Measurements from ENCODE around the gene NOTCH2NLA. TPM values are rescaled to one million over a fixed set of nuclear protein-coding genes. Genes with fewer than 3 reads are reported as not detected.
"Not testable (repeated sequence)": the region's sequence is repeated elsewhere in the genome, so short reads cannot be mapped to it uniquely, and the experiment has no call there.

NOTCH2NLA gene
- total RNA-seq = 9.6 and 20.9 TPM in 2 replicates

DNA sequence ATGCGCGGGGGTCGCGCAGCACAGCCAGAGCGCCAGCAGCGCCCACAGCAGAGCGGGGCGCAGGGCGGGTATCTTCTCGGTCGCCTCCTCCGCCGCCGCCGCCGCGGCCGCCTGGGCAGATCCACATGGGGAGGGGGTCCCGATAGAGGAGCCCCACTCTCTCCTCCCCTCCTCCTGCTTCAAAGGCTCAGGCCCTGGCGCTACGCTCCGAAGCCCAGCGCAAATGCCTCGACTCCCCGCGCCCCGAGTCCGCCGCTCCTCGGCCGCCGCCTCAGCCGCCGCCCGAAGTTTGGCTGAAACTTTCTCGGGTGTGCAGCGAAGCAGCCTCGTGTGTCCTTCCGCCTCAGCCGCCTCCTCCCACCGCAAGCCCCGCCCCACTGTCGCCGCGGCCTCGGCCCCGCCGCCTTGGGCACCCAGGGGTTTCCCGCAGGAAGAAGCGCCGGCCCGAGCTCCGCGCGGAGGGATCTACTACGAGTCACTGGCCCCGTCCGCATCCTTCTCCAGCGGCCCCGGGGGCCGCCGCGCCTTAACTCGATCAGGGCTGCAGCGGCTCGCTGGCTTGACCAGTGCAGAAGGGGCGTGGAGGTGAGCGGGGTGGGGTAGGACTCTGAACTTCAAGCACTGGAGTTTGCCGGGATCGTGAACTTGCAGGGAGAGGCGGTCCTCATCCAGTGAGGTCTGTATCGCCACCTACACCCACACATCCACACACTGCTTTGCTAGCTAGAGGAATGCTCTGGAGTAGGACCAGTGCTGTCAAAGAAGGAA lies at the start of gene NOTCH2NLA:
TSS of gene NOTCH2NLA (minus strand) at position 312 of the 768 bp plus-strand sequence. CDS start 39,684 bp downstream, outside the sequence.
- DNase-seq (ENCODE audit: low read depth in 2 of 2) = not testable (repeated sequence)

GRCh38 chr1:146278346-146278745 lies 49.5 kb upstream of the NOTCH2NLA start:
- DNase-seq (ENCODE audit: low read depth in 2 of 2) = not testable (repeated sequence)

DNA sequence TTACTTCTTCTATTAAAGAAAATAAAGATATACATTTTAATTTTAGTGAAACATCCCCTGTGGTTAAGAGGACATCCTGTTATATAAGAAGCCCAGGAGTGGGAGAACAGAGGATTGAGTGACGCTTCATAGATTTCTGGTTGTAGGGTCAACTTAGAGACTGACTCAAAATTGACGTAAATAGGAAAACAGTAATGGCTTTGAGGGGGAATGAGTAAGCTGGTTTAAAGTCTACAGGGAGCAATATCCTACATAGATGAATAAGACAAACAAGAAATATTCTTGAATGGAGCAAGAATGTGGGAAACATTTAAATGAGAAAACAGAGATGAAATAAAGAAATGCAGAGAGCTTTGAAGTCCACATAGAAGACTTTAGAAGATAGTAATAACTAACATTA lies 48.3 kb upstream of the NOTCH2NLA start:
- DNase-seq (ENCODE audit: low read depth in 2 of 2) = not testable (repeated sequence)

DNA sequence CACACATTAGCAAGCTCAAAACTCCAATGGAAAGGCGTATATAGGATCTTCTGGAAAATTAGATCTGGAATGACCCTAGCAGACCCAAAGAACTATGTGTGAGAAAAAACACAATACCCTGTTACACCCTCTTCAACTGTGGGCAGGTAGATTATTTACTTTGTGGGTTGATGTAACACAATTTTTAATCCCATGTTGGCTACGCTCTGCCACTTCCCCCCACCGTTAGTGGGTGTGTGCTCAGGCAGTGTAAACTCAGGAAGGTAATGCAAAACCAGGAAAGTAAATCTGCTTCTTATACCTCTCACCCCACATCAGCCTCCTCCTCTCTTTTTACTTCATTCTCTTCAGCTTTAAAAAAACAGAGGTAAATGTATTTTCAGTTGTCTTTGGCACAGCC lies 45.3 kb upstream of the NOTCH2NLA start:
- not testable (repeated sequence) for DNase-seq (ENCODE audit: low read depth in 2 of 2)

GRCh38 chr1:146273194-146273593 lies 44.4 kb upstream of the NOTCH2NLA start:
- not testable (repeated sequence) for DNase-seq (ENCODE audit: low read depth in 2 of 2)

DNA sequence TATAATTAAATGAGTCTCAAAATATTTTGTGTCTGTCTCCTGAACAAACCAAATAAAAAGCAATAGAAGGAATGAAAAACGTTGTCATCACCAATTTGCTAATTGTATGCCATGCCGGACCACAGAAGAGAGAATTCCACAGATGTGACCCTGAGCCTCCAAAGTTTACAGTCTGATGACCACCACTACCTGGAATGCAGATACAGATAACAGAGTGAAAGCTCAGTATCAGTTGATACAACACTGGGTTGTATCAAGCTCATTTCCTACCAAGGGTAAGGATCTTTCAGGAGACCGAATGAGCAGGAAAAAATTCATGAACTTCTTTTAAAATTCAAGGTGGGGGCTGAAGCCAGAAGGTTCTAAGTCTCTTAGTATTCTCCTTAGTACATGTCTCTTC lies 43.9 kb upstream of the NOTCH2NLA start:
- DNase-seq (ENCODE audit: low read depth in 2 of 2) = not testable (repeated sequence)

GRCh38 chr1:146271977-146272376 lies 43.2 kb upstream of the NOTCH2NLA start:
- not testable (repeated sequence) for DNase-seq (ENCODE audit: low read depth in 2 of 2)

- DNase-seq (ENCODE audit: low read depth in 2 of 2) = not testable (repeated sequence)
Observed at GRCh38 chr1:146270129-146270528, 41.3 kb upstream of the NOTCH2NLA start.

DNA sequence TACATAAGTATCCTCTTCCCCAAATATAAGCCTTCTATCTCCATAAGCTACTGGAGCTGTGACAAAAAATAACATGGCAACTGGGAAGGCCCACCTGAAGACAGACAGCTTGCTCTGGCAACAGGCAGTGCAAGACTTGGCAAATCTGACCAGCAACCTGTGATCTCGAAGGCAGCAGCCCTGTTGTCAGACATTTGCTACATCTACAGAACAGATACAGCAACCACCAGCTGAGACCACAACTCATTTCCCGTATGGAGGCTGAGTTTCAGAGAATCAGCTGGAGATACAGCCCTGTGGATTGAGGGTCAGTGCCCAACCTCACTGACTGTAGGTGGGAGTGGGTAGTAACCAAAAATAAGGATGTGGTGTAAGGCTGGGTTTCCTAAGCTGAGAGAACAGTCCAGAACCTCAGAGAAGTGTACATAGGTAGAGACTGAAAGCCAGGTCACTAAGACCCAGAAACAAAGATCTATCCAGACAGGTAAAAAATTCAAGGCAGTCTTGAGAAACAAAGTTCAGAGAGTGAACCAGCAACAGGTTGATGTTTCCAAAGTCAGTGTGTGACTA lies 37.4 kb upstream of the NOTCH2NLA start:
- DNase-seq (ENCODE audit: low read depth in 2 of 2) = not testable (repeated sequence)

DNA sequence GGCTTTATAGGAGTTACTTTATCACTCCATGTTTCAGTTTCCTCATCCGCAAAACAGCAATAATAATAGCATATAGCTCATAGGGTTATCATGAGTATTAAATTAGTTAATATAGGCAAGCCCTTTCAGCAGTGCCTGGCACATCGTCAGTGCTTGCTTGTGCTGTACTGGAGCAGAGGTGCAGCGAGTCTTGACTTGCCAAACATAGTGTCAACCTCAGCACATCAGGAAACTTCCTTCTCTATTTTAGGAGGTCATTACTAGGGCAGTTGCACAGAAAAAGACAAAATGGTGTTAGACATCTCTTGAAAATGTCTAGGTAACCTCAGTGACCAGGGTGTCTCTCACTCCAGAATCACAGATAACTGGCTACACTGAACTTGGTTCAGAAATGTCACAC lies 35.9 kb upstream of the NOTCH2NLA start:
- DNase-seq (ENCODE audit: low read depth in 2 of 2) = not testable (repeated sequence)

- not testable (repeated sequence) for DNase-seq (ENCODE audit: low read depth in 2 of 2)
Observed at GRCh38 chr1:146260006-146260730, 31.3 kb upstream of the NOTCH2NLA start.

GRCh38 chr1:146257992-146258552 lies 29.3 kb upstream of the NOTCH2NLA start:
- DNase-seq (ENCODE audit: low read depth in 2 of 2) = not testable (repeated sequence)

DNA sequence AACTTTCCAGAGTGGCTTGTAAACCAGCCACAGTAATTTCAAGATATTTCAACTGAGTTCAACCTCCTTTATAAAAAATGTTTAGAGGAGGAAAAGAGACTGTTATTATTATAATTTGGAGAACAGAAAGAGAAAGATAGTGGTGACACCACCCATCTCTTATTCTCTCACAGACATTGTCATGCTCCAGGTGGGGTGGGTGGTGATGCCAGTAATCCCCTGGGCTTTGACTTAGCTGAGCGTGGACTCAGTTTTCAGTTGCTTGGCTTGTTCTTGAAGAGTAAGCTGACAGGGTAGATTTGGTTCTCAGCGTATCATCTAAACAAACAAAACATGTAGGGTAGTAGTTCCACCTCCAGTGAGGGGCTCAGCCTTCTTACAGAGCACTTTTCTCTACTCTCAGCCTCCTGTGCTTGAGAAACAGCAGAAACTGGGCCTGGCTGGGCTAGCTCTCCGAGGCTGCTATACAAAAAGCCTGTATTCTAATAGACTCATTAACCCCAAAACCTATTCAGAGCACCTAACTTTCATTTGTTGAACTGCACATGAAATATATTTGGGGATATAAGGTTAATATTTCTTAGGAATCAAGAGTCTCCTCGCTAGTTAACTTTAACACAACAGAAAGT lies 25.9 kb upstream of the NOTCH2NLA start:
- not testable (repeated sequence) for DNase-seq (ENCODE audit: low read depth in 2 of 2)

GRCh38 chr1:146253249-146253855 lies 24.5 kb upstream of the NOTCH2NLA start:
- not testable (repeated sequence) for DNase-seq (ENCODE audit: low read depth in 2 of 2)

DNA sequence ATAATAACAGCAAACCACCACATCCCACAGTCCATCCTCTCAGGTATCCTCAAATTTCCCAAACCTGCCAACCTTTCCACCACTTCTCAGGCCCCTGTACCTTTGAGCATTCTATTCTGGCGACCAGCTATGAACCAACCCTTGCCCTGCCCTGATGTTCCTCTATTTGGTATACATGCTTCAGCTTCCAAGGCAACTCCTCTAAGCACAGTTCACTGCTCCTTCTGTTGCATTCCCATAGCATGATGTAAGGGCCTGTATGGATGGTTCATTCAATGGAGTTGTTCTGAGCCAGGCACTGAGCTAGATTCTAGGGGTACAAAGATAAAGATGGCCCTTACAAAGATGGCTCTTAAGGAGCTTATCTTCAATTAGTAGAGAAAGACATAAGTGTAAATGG lies 22.7 kb upstream of the NOTCH2NLA start:
- DNase-seq (ENCODE audit: low read depth in 2 of 2) = not testable (repeated sequence)

DNA sequence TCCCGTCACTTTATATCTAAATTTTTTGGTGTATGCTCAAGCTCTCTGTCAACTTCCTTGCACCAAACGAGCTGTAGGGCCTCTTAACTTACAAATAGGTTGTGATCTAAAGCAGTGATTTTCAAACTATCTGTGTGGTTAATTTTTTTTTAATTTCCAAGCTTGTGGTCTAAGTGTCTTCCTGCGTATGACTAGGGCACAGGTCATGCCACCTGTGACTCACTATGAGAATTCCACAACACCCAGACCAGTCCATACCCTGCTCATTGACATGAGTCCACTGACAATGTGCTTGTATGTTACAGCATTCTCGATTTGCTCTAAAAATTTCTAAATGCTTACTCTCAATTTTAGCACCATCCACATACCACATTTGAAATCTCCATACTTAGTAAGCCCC lies 19.8 kb upstream of the NOTCH2NLA start:
- DNase-seq (ENCODE audit: low read depth in 2 of 2) = not testable (repeated sequence)

GRCh38 chr1:146236626-146237025 lies 7.8 kb upstream of the NOTCH2NLA start:
- not testable (repeated sequence) for DNase-seq (ENCODE audit: low read depth in 2 of 2)

DNA sequence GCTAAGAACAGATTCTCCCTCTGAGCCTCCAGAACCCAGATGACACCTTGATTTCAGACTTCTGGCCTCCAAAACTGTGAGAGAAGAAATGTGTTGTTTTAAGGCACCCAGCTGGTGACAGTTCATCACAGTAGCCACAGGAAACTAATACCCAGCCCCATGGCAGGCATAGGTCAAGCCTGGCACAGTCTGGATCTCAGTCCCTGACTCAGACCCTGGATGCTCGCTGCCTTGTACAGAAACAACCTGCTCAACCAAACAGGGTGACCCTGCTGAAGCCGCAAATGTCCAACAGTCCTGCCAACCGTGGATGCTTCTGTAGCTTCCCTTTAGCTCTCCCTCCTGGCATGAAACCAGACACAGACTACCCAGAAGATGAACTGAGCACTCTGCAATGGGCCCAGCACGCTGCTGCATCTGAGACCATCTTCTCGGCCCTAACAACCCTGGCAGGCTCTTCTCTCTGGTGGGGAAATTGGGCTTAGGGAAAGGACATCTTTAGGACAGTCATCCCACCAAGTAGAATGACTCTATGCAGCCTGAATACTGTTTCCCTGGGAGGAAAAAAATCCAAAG lies 7.3 kb upstream of the NOTCH2NLA start:
- DNase-seq (ENCODE audit: low read depth in 2 of 2) = not testable (repeated sequence)

- DNase-seq (ENCODE audit: low read depth in 2 of 2) = not testable (repeated sequence)
Observed at GRCh38 chr1:146228144-146228682, 608 bp downstream of the NOTCH2NLA start.

DNA sequence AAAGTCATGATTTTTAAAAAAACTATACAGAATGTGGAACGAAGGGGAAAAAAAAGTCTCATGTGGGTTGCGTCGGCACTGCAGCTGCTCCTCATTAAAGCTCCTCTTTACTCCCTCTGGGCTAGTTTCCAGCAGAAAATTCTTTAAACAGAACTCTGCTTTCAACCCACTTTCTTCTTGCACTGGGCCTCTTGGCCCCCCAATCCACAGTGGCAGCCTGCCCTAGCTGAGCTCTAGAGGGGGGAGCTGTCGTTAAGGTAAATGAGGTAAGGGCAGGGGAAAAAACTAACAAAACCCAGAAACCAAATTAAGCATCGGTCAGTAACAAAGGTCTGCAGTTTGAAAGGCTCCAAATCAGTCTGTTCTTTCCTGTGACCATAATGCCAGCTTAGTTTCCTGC lies 54.3 kb downstream of the NOTCH2NLA start:
- not testable (repeated sequence) for DNase-seq (ENCODE audit: low read depth in 2 of 2)

Measured in dermis microvascular lymphatic vessel endothelial cell (primary cell).